HCEC 1CT (cell line): ENCODE data around the gene ARID3B.

Experiments used
- DNase-seq: peaks from one replicate; pipeline ENCODE4 v3.0.0-alpha.2; 2017

The ARID3B gene

GRCh38 chr15:74609938-74610301 lies 68.9 kb downstream of the ARID3B start:
- DNase-seq, result no peak

GRCh38 chr15:74610302-74610951 lies 69.4 kb downstream of the ARID3B start:
- DNase-seq, result no peak

DNA sequence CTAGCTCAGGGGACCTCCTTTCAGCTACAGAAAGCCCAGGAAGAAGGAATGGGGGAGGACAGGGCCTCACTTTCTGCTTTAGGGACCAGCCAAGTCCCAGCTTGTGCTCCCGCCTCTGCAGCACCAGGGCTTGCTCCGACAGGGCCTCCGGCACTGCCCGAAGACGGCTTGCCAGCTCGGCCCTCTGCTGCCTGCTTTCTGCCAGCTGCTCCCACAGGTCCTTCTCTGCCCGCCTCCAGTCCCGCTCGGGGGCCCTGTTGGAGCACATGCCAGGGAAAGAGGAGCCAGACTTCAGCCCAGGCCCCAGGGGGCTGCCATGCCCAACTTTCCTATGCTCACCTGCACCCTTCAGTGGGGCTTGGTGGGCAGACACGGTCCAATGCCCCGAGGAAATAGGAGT lies 70.3 kb downstream of the ARID3B start:
- no peak for DNase-seq

GRCh38 chr15:74611834-74612233 lies 70.8 kb downstream of the ARID3B start:
- DNase-seq, result no peak

- DNase-seq, result no peak
These were observed 71.7 kb downstream of the ARID3B start for GRCh38 chr15:74612677-74613076.

DNA sequence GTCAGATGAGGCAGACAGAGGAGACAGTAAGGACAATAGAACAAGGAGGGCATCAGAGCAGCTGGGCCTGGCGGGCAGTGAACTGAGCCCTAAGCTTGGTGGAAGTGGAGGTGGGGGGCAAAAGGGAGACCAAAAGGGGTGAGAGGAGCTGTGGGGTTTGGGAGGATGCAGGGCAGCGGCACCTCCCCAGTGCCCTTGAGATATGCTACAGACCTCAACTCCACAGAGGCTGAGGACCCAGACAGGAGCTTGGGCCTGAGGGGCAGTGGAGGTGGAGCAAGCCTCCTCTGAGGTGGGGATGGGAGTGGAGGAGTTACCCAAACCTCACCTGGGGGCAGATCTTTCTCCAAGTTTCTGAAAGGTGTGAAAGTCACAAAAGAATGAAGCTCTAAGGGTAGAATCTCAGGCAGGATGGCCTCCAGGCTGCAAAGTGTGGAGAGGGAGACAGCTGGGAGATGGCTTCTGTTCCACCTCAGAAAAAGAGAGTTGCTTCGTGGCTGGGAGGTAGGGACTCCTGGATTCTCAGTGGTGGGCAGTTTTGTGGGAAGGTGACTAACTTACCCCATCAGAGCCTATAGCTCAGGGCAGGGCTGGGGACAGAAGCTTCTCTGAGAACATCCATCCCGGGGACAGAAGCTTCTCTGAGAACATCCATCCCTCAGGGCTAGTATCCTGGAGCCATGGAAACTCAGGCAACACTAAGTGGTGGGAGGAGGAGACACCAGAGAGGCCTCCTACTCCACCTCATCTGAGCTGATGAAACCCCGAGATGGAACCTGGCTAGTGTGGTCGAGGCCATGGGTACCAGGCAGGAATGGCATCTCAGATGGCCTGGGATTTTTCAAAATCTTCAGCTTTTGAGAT lies 72.3 kb downstream of the ARID3B start:
- DNase-seq, result no peak

GRCh38 chr15:74613953-74614743 lies 73.1 kb downstream of the ARID3B start:
- no peak for DNase-seq

- peak; percentile 67 for DNase-seq
These were observed 73.9 kb downstream of the ARID3B start for GRCh38 chr15:74614744-74615507.

- peak; percentile 92 for DNase-seq
These were observed 74.7 kb downstream of the ARID3B start, which contains the start of gene CLK3 for GRCh38 chr15:74615508-74616365. TSS of gene CLK3 (plus strand) at chr15:74615836. CDS start at chr15:74619197, 3,361 bp downstream.

DNA sequence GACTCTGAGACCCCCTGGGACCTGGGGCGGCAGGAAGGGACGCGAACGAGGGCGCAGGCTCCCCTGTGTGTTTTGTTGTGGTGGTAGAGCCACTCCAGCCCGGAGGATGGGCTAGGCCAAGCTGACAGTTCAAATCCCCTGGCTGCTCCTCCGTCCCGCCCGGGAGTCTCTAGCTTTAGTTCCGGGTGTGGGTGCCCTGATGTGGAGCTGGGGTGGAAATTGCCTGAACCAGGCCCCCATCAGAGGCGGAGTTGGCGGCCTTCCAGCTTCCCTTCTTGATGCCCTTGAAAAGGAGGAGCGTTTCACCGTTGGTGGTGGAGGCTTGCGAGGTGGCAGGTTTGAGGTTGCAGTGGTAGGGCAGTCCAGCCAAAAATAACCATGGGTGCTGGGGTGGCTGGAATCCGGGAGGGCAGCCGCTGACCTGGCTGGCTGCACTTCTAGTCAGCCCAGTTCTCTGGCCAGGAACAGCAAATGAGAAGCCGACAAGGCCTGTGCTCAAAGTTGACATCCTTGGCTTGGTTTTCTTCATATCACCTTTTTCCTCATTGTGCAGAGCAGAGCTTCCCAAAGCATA lies 75.4 kb downstream of the ARID3B start:
- DNase-seq, result peak; percentile 58

DNA sequence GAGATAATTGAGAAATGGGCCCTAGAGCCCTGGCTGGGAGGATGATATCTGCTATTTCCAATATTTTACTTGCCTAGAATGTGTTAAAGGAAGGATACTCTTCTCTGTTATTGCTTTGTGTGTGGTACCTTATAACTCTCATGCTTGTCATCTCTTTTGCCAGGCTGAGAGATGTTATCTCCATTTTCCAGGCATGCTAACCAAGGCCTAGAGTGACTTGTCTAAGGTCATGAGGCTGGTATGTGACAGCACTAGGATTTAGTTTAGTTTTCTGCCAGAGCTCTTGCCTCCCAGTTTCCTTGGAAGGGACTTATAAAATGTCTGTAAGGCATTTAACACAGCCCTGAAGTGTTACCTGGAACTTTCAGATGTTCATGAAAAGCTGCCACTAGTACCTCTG lies 76.0 kb downstream of the ARID3B start:
- DNase-seq, result no peak

DNA sequence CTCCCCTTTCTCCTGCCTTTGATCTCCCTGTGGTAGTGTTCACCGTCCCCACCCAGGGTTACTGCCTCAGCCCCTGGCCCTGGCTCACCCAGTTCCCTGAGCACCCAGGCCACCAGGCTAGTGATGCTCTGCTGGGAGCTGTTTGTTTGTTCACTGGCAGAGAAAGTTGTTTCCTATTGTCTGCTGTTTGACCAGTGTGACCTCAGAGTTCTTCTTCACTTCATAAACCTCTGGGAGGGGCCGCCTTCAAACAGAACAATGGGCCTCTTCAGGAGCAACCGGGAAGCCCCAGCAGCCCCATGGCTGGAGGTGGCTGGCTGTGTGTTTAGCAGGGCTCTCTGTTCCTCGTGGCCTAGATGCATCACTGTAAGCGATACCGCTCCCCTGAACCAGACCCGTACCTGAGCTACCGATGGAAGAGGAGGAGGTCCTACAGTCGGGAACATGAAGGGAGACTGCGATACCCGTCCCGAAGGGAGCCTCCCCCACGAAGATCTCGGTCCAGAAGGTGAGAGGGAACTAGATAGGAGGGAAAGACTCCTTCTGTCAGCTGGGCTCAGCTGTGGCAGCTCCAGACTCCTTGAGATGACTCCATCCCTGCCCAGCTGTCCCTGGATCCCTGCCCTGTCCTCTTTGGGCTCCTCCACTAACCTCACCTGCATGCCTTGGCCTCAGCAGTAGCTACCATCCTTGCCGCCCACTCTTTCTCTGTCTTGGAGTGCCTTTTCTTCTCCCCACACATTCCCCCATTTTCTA lies 78.0 kb downstream of the ARID3B start:
- DNase-seq, result no peak

DNA sequence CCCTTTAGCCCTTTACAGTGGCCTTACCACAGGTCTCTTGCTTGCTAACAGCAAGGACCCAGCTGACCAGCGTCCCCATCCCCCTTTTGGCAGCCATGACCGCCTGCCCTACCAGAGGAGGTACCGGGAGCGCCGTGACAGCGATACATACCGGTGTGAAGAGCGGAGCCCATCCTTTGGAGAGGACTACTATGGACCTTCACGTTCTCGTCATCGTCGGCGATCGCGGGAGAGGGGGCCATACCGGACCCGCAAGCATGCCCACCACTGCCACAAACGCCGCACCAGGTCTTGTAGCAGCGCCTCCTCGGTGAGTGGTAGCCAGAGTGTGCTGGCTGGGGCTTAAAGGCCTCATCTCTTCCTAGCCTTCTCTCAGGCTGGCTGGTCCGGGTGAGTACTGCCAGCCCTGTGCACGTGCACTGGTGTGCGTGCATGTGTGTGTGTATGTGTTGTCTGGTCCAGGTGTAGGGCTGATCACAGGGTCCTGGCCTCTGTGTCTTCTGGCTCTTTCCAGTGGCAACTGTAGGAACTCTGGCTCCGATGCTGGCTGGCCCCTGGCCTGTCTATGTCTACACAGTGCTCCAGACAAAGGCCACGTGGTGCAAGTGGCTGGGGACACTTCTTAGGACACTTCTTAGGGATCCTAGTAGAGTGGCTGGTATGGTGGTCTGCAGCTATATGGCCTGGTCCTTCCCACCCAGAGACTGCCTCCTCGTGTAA lies 79.1 kb downstream of the ARID3B start:
- DNase-seq, result no peak

DNA sequence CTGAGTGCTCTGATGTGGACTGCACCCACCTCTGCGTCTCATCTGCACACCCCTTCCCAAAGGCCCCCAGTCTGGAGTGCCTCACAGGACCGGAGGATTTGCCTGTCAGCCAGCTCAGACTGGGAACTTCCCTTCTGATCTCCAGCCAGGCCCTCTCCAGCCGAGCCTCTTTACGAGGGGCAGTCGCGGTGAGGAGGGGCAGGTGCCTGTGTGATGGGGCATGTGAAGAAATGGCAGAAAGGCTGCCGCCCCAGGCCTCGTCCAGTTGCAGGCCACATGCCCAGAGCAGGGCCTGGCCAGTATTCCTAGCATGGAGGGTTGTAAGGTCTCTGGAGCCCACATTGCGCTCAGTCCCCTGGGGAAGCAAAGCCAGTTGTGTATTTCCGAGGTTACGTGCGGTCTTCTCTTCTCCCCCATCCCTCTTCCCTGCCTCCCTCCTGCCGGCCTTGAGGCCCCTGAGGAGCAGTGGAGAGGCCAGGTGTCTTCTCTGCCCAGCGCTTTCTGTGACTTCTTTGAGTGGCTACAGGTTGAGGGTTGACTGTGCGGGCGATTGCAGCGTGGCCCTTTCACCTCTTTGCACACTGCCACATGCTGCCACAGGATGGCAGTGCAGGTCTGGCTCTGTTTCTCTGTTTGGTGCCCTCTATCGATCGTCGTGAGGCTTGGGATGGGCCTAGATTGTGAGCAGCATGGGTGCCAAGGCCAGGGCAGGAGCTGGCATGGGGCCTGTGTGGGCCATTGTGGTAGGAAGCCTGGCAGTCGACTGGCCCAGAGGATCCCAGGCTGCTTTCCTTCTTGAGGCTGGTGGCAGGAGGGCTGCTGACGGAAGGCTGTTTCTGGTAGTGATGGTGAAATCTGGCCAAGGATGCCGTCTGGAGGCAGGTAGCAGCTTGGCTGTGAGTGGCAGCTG lies 79.9 kb downstream of the ARID3B start:
- peak; percentile 68 for DNase-seq

- no peak for DNase-seq
These were observed 80.5 kb downstream of the ARID3B start for GRCh38 chr15:74621546-74621920.

- no peak for DNase-seq
These were observed 80.9 kb downstream of the ARID3B start for GRCh38 chr15:74621936-74622335.

DNA sequence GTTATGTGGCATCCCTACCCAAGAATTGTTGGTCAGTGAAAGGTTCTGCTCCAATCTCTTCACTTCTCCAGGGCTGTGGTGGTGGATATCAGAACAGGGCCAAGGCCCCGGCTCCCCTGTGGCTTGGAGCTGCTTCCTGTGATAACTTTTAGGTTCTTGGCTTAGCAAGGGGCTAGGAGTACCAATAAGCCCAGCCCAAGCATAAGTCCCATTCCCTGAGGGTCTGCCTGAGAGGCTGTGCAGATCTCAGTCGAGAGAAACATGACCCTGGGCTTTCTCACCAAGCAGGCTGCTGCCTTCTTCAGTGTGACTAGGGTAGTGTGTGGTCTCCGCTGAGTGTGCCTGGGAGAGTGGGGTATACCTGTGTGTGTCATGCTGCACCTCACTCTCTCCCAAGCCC lies 81.7 kb downstream of the ARID3B start:
- no peak for DNase-seq

DNA sequence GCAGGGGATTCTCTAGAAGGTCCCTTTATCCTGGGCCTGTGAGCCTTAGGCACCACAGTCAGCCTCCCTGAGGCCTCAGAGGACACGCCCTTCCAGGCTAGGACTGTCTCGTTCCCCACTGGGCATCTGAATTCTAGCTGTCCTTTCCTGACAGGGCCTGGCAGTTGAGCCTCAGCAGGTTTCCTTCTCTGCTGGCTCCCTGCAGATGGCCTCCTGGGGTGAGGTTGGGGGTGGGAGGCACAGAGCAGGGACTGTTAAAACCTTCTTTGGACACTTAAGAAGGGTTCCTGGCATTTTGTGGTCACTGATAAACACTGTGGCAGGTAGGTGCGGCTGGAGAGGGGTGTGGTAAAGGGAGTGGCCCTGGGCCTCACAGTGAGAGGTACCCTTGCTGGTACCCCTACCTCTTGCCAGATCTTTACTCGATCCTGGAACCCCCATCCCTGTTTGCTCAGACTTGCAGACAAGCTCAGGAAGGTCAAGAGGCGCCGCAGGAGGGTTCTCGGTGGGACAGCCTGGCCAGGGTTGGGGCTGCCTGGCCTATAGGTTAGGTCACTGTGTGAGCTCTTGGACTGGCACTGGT lies 83.1 kb downstream of the ARID3B start:
- no peak for DNase-seq
